Gastrocnemius medialis (tissue), 4 donors: Measurements from ENCODE around the gene GSTM5. TPM values are rescaled to one million over a fixed set of nuclear protein-coding genes. Genes with fewer than 3 reads are reported as not detected.
"Not testable (repeated sequence)": the region's sequence is repeated elsewhere in the genome, so short reads cannot be mapped to it uniquely, and the experiment has no call there.

ENCODE experiments used
- ATAC-seq, 2 donors: fragments of 150-250 bp; one replicate each; pipeline ENCODE4 v1.9.1; 2016
- DNase-seq, 2 donors: peaks; one replicate each; pipeline ENCODE4 v3.0.0-alpha.2; 2019
- H3K27ac ChIP-seq, 4 donors: fragments of 200-600 bp; sonication (generic); 1 replicate in 1 of 4; 2 replicates in 3 of 4; pipeline ENCODE4 v1.5.1; 2016 to 2018; ENCODE audit warnings: mild to moderate bottlenecking in 2 of 4, moderate library complexity in 1 of 4
- H3K27me3 ChIP-seq, 3 donors: fragments of 200-600 bp; sonication (generic) in 2 of 3; 1 replicate in 1 of 3; 2 replicates in 2 of 3; pipeline versions ENCODE4 v1.5.1 to v1.6.0; 2016 to 2019; ENCODE audit warnings: mild to moderate bottlenecking in 1 of 3, moderate library complexity in 1 of 3
- H3K36me3 ChIP-seq, 2 donors: fragments of 200-600 bp; sonication (generic) in 1 of 2; one replicate each; pipeline ENCODE4 v1.5.1; 2017 to 2018
- H3K4me1 ChIP-seq, 2 donors: fragments of 200-600 bp; sonication (generic) in 1 of 2; one replicate each; pipeline ENCODE4 v1.5.1; 2016 to 2017; ENCODE audit warnings: mild to moderate bottlenecking in 2 of 2
- H3K4me3 ChIP-seq, 4 donors: fragments of 200-600 bp; sonication (generic) in 3 of 4; 1 replicate in 1 of 4; 2 replicates in 3 of 4; pipeline ENCODE4 v1.5.1; 2016 to 2019; ENCODE audit warnings: mild to moderate bottlenecking in 2 of 4
- H3K9me3 ChIP-seq, 3 donors: fragments of 200-600 bp; sonication (generic) in 2 of 3; 1 replicate in 1 of 3; 2 replicates in 2 of 3; pipeline ENCODE4 v1.5.1; 2016 to 2019
- POLR2A ChIP-seq, 2 donors: fragments of 450-650 bp; IDR thresholded peaks; one replicate each; pipeline ENCODE4 v1.6.1; 2017; ENCODE audit warnings: antibody characterized with exemption in 2 of 2, mild to moderate bottlenecking in 2 of 2, moderate library complexity in 2 of 2
- in situ Hi-C, 4 donors: fragments of 200-750 bp; cut with MboI; loops; one replicate each; pipeline versions ENCODE4 v1.15.0 to v1.8.0; 2017; ENCODE audit warnings: low sequenced_read_pairs in 4 of 4
- intact Hi-C: fragments of 100-400 bp; cut with DNase I; formaldehyde crosslinking; loops from one replicate; pipeline ENCODE4 v1.15.1; 2023; ENCODE audit warnings: low total_unique reads
- total RNA-seq, 4 donors: library from RNA; depleted of rRNA; stranded (reverse); fragments of >200 nt; gene quantifications; one replicate each; pipeline versions ENCODE4 v1.1.0 to v1.2.3, GENCODE V29; 2016
- TF ChIP-seq, protein P1 (sequence below), 5 experiments: fragments of 450-650 bp in 3 of 5; fragments of 200-600 bp in 2 of 5; sonication (generic) in 2 of 5; IDR thresholded peaks in 4 of 5; conservative IDR thresholded peaks in 1 of 5; 1 replicate in 4 of 5; 2 replicates in 1 of 5; pipeline ENCODE4 v1.5.1; 2016 to 2019; ENCODE audit warnings: antibody characterized with exemption in 5 of 5, mild to moderate bottlenecking in 3 of 5, moderate library complexity in 3 of 5

GSTM5 gene
- total RNA-seq, 4 donors from 2014 or later = 0.15 to 1.9 (median 0.63) TPM

DNA sequence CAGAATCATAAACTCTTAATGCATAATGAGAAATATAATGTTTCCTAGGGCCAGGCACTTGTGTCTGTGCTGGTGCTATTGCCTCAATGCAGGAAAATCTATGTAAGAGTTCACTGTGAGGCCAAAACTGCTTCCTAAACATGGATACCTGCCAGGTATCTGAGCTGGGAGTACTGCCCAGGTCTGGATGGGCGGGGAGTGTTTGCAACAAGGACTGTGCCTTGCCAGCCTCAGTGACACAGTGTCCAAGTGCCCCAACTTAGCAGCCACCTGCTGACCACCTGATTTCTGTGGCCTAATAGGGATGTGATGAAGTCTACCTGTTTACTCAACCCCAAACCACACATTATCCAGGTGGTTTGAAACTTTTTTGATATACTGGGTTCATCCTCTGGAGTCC lies 26.7 kb upstream of the GSTM5 start:
- H3K4me1 ChIP-seq, H3K36me3 ChIP-seq, H3K27me3 ChIP-seq, in situ Hi-C loops, H3K4me3 ChIP-seq, intact Hi-C loops, H3K9me3 ChIP-seq, DNase-seq: not testable (repeated sequence)
- peak overlapping the region in 1 of 4 donors; percentile 71 for H3K27ac ChIP-seq
- peak in 1 of 2 donors; percentile 72 for ATAC-seq

GRCh38 chr1:109685890-109686289 lies 26.2 kb upstream of the GSTM5 start:
- H3K27ac ChIP-seq = peak overlapping the region in 1 of 4 donors; percentile 71
- H3K27me3 ChIP-seq = not testable (repeated sequence)

DNA sequence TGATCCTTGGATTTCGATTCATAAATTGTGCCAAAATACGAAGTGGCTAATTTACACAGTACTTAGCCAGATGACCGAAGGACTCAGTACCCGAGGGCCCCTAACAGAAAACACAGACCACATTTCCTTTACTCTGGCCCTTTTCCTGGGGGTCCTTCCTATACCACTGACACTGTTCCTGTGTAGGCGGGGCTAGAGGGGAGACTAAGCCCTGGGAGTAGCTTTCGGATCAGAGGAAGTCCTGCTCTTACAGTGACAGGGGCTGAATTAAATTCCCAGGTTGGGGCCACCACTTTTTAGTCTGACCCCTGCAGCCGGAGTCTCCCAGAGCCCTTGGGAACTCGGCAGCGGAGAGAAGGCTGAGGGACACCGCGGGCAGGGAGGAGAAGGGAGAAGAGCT lies 24.9 kb upstream of the GSTM5 start:
- H3K4me1 ChIP-seq, H3K27me3 ChIP-seq, H3K36me3 ChIP-seq, ATAC-seq, H3K9me3 ChIP-seq, DNase-seq, in situ Hi-C loops: not testable (repeated sequence)
- peak overlapping the region in 1 of 4 donors; percentile 54 for H3K4me3 ChIP-seq
- intact Hi-C loops = loop anchor here (2.0 kb wide), 1 partner anchor 44 kb away; no protein-coding TSS in a partner anchor
- H3K27ac ChIP-seq = peak overlapping the region in 1 of 4 donors; percentile 84

More at GRCh38 chr1:109685890-109686289, 26.2 kb upstream of the GSTM5 start:
- H3K9me3 ChIP-seq, H3K4me3 ChIP-seq, H3K4me1 ChIP-seq, in situ Hi-C loops, DNase-seq, H3K36me3 ChIP-seq, ATAC-seq: not testable (repeated sequence)
- intact Hi-C loops = loop anchor here (2.0 kb wide), 1 partner anchor 43 kb away; no protein-coding TSS in a partner anchor

DNA sequence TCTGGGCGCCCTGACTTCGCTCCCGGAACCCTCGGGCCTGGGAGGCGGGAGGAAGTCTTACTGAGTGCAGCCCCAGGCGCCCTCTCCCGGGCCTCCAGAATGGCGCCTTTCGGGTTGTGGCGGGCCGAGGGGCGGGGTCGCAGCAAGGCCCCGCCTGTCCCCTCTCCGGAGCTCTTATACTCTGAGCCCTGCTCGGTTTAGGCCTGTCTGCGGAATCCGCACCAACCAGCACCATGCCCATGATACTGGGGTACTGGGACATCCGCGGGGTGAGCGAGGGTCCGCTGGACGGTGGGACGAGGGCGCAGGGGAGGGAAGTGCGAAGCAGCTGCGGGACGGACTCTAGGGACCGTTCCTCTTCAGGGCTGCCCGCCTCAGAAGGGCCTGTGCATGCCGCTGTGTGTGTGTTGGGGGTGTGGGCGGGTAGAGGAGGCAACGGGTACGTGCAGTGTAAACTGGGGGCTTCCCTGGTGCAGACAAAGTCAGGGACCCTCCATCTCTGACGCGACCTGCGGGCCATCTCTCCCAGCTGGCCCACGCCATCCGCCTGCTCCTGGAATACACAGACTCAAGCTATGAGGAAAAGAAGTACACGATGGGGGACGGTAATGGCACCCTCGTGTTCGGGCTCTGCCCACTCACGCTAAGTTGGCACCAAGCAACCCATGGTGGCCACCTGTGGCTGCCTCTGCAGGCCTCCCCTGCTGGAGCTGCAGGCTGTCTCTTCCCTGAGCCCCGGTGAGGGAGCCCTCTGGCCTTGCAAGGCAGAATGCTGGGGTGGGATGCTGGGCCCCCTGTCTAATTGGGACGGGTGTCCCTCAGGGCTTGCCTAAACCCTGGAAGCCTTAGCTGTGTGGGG lies 24.2 kb upstream of the GSTM5 start, which contains the start of gene GSTM1:
GSTM1 (plus strand) TSS at position 177 of the 859 bp plus-strand sequence; CDS start at position 234, 57 bp downstream.
- in situ Hi-C loops (no loop called here), intact Hi-C loops (loop anchor here (2.0 kb wide), 1 partner anchor 45 kb away; no protein-coding TSS in a partner anchor)
- peak within 1 kb of the TSS in 1 of 4 donors; percentile 54 for H3K4me3 ChIP-seq
- H3K9me3 ChIP-seq = no peaks in the 10 kb centered on the region
- ATAC-seq = no peak
- no peaks in the 10 kb centered on the region for H3K36me3 ChIP-seq
- no peaks in the 10 kb centered on the region for H3K27me3 ChIP-seq
- TF ChIP-seq, protein P1, sequence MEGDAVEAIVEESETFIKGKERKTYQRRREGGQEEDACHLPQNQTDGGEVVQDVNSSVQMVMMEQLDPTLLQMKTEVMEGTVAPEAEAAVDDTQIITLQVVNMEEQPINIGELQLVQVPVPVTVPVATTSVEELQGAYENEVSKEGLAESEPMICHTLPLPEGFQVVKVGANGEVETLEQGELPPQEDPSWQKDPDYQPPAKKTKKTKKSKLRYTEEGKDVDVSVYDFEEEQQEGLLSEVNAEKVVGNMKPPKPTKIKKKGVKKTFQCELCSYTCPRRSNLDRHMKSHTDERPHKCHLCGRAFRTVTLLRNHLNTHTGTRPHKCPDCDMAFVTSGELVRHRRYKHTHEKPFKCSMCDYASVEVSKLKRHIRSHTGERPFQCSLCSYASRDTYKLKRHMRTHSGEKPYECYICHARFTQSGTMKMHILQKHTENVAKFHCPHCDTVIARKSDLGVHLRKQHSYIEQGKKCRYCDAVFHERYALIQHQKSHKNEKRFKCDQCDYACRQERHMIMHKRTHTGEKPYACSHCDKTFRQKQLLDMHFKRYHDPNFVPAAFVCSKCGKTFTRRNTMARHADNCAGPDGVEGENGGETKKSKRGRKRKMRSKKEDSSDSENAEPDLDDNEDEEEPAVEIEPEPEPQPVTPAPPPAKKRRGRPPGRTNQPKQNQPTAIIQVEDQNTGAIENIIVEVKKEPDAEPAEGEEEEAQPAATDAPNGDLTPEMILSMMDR (IDR thresholded peaks at IDR 0.05 in 4 of 5, conservative IDR thresholded peaks at IDR 0.05 in 1 of 5) = peak in 1 of 5 experiments; percentile 75
- TF ChIP-seq POLR2A (IDR thresholded peaks at IDR 0.05) = peak in 1 of 2 donors; percentile 22
- peak within 1 kb of the TSS in 1 of 4 donors; percentile 84 for H3K27ac ChIP-seq
- peaks cover 0 to 6% of the 10 kb centered on the region in 2 donors for H3K4me1 ChIP-seq
- no peak for DNase-seq

- DNase-seq = no peak
- intact Hi-C loops (no loop called here), in situ Hi-C loops (no loop called here)
These were observed 22.1 kb upstream of the GSTM5 start for GRCh38 chr1:109689844-109690405.

More at GRCh38 chr1:109689844-109690405, 22.1 kb upstream of the GSTM5 start:
- no peak for ATAC-seq
- Histone ChIP-seq H3K9me3 (no peaks in the 10 kb centered on the region), H3K4me3 (no peak overlapping the region), H3K4me1 (peaks cover 0 to 5% of the 10 kb centered on the region in 2 donors), H3K36me3 (no peaks in the 10 kb centered on the region), H3K27me3 (no peaks in the 10 kb centered on the region), H3K27ac (peak overlapping the region in 1 of 4 donors; percentile 29)
- no peak for TF ChIP-seq POLR2A (IDR thresholded peaks at IDR 0.05)
- TF ChIP-seq, protein P1 (IDR thresholded peaks at IDR 0.05 in 4 of 5, conservative IDR thresholded peaks at IDR 0.05 in 1 of 5) = no peak
